ENCODE data around the gene SPG7.

- no peak for TF ChIP-seq EZH2 (IDR thresholded peaks at IDR 0.05; ENCODE audit: low read length, missing control alignments)
- no peak for TF ChIP-seq CTCF (conservative IDR thresholded peaks at IDR 0.05 in 1 of 2, IDR thresholded peaks at IDR 0.05 in 1 of 2; ENCODE audit: low read depth in 1 of 2, low read length in 2 of 2)
Observed at GRCh38 chr16:89606006-89606405, 97.8 kb downstream of the SPG7 start.
